ENCODE measurements around the gene DNMT3B.
"Not testable (repeated sequence)": the region's sequence is repeated elsewhere in the genome, so short reads cannot be mapped to it uniquely, and the experiment has no call there.

DNMT3B gene

DNA sequence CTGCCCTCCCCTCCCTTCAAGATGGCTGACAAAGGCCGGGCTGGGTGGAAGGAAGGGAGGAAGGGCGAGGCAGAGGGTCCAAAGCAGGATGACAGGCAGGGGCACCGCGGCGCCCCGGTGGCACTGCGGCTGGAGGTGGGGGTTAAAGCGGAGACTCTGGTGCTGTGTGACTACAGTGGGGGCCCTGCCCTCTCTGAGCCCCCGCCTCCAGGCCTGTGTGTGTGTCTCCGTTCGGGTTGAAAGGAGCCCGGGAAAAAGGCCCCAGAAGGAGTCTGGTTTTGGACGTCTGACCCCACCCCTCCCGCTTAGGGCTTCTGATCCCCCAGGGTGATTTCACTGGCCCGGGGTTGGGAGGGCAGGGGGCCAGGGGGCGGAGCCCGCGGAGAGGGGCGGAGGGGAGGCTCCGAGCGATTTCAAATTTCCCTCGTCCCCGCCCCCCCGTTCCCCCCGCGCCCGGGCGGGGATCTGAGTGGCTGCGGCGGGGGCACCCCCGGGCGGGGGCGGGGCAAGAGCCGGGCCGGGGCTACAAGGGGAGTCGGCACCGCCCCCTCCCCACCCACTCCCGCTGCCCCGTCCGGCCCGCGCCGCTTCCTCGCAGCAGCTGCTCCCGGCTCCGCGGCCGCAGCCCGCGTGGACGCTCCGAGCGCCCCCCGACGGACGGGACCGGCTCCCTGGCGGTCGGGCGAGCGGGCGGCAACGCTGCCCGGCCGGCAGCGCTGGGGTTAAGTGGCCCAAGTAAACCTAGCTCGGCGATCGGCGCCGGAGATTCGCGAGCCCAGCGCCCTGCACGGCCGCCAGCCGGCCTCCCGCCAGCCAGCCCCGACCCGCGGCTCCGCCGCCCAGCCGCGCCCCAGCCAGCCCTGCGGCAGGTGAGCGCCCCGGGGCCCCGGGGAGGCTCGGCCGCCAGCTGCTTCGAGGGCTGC is at the start of gene DNMT3B:
Gene DNMT3B (plus strand): TSS at position 555 of the 923 bp plus-strand sequence. CDS start 17,939 bp downstream, outside the sequence.
- DNase-seq (ENCODE audit: low read depth), result peak; percentile 86

DNA sequence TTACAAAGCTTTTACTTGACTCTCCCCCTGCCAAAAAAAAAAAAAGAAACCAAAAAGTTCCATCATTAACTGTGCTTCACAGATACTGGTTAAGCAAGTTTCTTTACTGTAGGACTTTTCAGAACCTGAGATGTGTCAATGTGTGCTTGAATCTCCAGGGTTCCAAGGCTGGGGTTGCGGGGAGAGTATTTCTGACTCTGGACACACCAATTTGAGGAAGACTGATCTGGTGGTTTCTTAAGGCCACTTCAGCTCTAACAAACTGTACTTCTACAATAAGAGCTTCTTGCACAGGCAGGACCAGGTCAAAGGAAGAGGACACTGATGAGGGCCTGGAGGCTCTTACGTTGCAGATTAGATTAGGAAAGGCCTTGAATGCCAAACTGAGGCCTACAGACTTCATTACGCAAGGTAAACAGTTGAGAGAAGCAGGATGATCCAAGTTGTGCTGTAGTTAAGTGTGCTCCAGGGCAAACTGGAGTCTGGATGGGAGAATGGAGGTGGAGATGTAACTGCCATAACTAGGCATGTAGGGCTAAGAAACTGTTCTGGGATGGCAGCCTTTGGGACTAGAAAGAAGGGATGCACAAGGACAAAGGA is 43.3 kb upstream of the DNMT3B start:
- DNase-seq (ENCODE audit: low read depth), result no peak

DNA sequence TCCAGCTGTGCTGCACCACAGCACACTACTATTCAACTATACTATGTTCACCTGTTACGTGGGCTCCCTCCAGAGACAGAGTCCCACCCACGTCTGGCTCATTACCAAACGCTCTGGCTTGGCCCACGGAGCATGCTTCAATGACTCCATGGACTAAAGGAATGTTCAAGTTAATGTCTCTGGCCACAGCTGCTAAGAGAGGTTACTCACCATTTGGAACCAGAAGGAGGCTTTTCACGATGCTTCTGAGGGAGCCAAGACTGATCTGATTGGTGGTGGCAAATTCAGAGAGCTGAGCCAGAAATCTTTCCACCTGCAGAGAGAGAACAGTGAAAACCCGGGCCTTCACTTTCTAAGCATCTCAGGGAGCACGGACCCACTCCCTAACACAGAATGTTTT is 34.5 kb upstream of the DNMT3B start:
- DNase-seq (ENCODE audit: low read depth), result peak; percentile 86

DNA sequence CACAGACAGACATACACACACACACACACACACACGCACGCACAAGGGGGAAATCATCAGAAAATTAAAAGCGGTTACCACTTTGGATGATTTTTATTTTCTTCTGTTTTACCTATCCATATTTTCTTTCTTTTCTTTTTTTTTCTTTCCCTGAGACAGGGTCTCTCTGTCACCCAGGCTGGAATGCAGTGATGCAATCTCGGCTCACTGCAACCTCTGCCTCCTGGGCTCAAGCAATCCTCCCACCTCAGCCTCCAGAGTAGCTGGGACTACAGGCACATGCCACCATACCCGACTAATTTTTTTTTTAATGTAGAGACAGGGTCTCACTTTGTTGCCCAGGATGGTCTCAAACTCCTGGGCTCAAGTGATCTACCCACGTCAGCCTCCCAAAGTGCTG is 33.8 kb upstream of the DNMT3B start:
- not testable (repeated sequence) for DNase-seq (ENCODE audit: low read depth)

DNA sequence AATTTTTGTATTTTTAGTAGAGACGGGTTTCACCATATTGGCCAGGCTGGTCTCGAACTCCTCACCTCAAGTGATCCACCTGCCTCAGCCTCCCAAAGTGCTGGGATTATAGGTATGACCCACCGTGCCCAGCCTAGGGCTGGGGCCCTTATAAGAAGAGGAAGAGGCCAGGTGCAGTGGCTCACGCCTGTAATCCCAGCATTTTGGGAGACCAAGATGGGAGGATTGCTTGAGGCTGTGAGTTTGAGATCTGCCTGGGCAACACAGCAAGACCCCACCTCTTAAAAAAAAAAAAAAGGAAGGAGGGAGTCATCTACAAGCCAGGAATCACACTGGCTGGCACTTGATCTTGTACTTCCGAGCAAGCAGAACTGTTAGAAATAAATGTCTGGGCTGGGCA is 32.9 kb upstream of the DNMT3B start:
- not testable (repeated sequence) for DNase-seq (ENCODE audit: low read depth)

DNA sequence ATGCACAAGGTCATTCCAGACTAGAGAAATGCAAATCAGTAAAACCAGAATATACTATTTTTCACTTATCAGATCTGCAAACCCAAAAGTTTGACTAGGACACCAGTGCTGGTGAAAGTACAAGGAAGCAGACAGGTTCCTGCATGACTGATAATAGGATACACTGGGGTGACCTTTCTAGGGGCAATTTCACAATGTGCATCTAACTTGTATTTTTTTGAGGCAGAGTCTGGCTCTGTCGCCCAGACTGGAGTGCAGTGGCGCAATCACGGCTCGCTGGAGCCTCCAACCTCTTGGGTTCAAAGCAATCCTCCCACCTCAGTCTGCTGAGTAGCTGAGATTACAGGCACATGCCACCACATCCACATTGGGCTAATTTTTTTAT is 30.3 kb upstream of the DNMT3B start:
- no peak for DNase-seq (ENCODE audit: low read depth)

DNA sequence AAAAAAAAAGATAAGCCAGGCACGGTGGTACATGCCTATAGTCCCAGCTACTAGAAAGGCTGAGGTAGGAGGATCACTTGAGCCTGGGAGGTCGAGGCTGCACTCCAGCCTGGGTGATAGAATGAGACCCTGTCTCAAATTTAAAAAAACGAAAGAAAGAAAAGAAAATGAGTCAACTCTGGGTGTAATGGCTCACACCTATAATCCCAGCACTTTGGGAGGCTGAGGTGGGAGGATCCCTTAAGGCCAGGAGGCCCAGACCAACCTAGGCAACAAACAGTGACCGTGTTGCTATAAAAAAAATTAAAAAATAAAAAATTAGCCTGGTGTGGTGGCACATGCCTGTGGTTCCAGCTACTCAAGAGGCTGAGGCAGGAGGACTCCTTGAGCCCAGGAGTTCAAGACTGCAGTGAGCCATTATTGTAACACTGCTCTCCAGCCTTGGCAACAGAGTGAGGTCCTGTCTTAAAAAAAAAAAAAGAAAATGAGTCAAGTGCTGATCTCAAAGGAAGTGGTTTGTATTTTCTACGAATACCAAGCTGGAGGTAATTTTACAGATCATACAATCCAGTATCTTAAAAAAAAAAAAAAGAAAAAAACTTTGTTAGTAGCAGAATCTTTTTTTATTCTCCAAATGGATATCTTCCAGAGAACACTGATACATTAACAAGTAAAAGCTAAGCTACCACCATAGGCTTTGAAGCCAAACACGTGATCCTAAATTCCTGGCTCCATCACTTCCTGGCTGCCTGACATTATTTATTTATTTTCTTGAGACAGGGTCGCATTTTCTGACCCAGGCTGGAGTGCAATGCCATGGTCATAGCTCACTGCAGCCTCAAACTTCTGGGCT is 24.6 kb upstream of the DNMT3B start:
- DNase-seq (ENCODE audit: low read depth), result peak; percentile 88

DNA sequence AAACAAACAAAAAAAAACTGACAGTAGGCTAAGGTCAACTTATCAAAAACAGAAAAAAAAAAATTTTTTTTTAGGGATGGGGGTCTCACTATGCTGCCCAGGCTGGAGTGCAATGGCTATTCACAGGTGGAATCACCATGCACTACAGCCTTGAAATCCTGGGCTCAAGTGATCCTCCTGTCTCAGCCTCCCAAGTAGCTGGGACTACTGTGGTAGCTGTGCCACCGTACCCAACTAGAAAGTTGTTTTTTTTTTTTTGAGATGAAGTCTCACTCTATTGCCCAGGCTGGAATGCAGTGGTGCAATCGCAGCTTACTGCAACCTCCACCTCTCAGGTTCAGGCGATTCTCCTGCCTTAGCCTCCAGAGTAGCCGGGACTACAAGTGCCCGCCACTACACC is 21.0 kb upstream of the DNMT3B start:
- DNase-seq (ENCODE audit: low read depth), result no peak

DNA sequence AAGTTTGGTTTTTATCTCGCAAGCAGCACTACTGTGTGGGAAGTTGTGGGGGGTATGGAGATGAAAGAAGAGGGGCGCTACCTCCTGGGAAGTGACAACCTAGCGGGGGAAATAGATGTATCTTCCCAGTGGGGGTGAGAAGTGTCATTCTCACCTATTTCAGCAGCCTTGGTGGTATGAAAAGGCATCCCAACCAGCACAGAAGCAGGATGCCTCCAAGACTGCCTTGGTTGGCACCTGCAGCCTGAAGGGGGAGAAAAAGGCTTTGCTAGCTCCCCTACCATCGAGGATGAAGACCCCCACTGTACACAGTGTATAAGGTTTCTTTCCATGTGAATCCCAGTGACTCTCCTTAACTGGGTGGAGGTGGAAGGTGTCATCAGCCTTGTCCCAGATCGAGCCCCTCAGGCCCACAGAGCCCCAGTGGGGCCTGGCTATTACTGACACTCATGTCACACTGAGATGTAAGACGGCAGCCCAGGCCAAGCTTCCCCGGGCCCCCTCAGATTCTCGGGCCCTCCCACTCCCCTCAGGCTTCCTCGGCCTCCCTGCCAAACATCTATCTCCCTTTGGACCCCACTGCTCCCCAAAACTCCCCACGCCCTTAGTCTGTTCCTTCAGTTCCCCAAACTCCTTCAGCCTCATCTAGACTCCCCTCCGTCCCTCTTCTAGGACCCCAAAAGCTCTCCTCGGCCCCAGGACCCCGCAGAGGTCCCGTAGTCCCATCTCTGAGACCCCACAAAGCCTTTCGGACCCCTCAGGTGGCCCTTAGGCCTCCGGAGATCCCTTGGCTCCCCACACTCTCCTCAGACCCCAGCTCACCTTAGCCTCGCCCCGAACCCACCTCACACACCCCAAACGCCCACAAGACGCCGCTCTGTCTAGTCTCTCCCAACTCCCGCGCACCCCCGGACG is 19.6 kb upstream of the DNMT3B start:
- DNase-seq (ENCODE audit: low read depth), result peak; percentile 12

DNA sequence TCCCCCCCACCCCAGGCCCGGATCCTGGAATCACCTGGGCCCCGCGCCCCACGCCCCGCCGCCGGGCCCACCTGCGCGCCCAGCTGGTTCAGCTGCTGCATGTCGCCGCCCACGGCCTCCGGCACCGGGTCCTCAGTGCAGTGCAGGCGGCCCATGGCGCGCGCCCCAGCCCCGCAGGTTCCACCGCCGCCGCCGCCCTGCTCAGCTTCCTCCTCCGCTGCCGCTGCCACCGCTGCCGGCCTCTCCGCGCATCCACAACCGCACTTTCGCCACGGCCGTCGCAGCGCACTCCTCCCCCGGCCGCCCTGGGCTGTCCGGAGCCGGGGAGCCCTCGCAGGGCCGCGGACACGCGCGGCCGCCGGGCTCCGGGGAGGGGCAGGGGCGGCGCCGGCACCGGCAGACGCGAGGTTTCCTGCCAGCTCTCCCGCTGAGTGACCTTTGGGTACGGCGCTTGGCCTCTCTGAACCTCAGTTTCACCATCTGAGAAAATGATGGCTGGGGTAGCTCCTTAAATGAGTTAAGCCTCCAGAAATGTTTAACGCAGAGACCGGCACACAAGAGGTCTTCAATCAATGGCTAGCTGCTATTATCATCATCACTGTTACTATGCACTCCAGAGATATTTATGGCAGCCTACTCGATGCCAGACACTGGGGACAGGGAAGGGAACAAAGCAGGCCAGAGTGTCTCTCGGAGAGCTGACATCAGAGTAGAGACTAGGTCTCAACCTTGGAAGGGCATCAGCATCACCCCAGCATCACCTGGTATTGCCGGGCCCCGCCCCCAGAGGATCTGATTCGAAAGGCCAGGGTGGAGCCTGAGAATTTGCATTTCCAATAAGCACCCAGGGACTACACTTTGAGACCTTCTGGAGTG is 18.7 kb upstream of the DNMT3B start, which contains the start of gene COMMD7:
Gene COMMD7 (minus strand): TSS at position 231 of the 876 bp plus-strand sequence. CDS start 76 bp downstream, at position 155.
- peak; percentile 72 for DNase-seq (ENCODE audit: low read depth)

DNA sequence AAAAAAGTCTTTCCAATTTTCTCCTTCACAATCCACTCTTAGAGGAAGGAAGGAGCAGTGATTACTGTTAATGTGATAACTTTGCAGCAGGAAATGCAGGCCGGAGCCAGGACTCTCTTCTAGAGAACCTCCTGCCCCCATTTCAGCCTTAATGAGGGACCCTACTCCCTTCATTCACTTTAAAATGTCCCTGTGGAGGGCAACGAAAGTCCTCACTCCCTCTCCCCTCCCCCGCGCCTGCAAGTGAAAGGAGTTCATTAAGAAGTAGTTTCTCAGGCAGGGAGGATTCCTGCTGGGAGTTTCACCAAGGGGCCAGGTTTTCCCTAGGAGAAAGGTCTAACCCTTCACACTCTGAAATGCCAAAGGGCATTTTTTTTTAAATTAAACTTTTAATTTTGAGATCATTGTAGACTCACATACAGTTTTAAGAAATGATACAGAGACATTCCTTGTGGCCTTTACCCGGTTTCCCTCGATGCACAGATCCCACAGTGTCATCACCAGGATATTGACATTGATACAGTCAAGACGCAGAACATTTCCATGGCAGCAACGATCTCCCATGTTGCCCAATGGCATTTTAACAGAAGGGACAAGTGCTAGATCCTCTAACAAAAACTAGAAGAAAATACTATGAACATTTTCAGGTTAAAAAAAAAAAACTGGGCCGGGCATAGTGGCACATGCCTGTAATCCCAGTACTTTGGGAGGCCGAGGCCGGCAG is 12.1 kb upstream of the DNMT3B start:
- no peak for DNase-seq (ENCODE audit: low read depth)

DNA sequence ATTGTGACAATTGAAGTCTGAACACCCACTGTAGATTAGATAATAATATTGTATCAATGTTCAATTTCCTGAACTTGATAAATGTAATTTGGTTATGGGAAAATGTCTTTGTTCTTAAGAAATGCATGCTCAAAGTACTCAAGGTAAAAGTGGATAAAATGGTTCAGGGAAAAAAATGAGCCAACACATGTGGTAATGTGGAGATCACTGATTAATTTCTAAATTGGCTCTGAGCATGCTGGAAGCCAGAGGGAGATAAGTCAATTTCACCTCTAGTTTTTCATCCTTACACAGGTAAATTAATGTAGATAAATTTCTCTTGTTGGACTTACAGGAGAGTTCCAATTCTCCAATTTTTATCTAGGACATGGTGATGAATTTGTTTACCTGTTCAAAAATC is 10.9 kb upstream of the DNMT3B start:
- DNase-seq (ENCODE audit: low read depth), result no peak

DNA sequence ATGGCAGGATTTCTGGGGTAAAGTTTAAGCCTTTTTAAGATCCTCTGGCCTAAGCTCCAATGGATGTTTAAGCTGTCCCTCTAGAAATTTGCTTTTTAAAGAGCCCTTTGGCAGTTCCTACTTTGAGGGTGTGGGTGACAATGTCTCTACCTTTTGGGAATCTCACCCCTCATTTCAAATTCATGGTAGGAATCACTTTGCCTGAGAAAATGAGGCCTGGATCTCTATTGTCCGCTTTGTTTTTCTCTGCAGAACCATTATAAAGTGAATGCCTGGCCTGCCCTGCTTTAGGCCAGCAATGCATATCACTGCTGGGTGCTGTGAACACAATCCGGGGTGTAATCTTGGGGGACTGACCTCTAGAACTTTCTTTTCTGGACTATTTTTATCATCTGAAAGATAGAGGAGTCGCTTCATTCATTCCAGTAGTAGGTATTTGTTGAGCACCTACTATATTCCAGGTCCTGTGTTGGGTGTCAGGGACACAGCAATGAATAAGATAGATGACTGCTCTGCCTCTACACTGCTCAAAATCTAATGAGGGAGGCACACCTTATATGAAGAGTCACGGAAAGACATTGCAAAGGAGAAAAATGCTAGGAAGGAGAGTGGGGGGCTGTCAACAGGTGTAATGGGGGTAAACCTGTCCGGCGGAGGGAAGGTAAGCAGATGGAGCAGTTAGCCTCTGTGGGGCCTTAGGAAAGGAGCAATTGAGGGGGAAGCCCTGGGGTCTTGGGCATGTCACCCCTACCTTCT is 10.3 kb upstream of the DNMT3B start:
- no peak for DNase-seq (ENCODE audit: low read depth)

DNA sequence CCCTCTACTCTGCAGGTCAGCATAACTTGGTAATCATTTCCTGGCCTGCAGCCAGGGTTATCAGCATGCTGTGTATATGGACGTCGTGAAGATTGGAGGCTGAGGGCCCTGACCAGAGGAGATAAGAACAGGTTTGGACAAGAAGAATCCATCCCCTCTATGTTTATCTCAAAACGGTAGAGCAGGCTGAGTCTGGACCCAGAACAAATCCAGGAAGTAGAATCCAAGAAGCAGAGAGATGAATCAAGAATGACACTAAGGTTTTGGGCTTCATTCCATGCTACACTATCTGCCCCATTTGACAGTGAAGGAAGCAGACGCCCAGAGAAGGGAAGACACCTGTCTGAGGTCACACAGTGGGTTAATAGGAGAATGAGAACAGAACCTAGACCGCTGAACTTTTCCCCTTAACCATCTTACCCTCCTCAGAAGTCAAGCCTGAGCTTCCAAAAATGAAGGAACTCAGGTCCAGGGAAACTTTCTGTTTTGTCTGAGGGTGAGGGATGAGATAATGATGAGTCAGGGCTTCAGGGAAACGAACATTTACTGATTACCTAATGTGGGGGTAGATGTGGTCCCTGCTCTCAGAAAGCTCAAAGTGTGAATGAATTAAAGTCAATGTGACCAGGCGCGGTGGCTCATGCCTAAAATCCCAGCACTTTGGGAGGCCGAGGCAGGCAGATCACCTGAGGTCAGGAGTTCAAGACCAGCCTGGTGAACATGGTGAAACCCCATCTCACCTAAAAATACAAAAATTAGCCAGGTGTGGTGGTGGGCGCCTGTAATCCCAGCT is 9.5 kb upstream of the DNMT3B start:
- peak; percentile 84 for DNase-seq (ENCODE audit: low read depth)

DNA sequence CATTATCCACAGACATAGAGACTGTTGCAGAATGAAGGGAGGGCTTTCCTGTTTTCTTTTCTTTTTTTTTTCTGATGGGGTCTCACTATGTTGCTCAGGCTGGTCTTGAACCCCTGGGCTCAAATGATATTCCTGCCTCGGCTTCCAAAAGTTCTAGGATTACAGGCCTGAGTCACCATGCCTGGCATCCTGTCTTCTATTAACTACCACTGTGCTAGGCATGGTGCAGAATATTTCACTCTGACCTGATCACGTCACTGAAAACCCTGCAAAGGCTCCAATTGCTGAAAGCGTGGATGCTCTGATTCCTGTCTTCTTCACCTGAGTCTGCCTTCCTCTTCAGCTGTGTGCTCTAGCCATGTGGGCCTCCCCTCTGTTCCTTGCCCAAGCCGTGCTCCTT is 8.5 kb upstream of the DNMT3B start:
- peak; percentile 61 for DNase-seq (ENCODE audit: low read depth)

DNA sequence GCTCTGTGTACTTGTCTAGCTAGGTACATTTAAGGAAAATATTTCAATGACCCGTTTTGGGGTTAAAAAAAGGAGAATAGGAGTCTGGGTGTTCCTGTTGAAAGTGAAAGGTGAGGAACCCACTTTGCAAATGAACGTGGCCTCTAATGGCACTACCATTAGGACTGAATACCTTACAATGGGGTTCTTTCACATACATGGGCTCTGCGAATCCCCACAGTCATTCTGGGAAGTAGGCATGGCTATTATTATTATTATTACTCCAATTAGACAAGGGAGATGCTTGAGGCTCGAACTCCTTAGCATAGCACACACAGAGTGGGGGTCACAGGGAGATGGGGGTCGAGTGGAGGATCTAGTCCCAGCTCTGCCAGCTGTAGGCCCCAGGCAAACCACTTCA is 6.0 kb upstream of the DNMT3B start:
- DNase-seq (ENCODE audit: low read depth), result no peak

DNA sequence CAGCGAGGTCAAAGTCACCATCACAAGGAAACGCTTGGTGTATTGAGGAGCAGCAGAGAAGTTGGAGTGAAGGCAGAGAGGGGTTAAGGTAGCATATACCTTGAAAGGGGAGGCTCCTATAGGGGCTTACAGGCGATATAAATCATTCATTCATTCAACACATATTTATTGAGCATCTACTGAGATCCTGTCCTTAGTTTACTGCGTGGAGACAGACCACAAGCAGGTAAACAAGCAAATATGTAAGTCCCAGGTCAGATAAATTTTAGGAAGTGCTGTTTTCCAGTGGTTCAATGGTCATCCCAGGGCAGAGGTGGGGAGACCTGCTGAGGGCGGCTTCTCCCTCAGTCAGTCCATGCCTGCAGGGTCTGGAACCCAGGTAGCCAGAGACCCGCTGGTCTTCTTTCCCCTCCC is 761 bp upstream of the DNMT3B start:
- no peak for DNase-seq (ENCODE audit: low read depth)

DNA sequence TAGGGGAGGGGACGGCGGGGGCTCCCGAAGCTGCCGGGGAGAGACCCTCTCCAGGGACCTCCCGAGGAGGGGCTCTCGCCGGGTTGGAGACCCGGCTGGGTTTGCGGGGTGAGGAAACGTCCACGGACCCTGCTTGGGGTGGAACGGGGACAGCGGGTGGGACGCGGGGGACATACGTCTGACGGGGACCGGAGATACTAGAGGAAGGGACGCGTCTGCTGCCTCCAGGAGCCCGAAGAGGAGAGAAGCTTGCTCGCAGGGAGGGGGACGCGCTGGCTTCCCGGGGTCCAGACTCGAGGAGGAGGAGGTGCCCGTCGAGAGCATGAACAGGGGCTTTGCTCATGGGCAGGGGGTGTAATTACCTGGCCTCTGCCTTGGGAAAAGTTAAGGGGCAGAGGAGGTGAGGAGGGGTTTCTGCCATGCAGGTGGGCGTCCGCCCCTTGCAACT is 593 bp downstream of the DNMT3B start:
- peak; percentile 41 for DNase-seq (ENCODE audit: low read depth)

Data from ELR (cell line).